ENCODE results near the gene MS4A14. TPM values are rescaled to one million over a fixed set of nuclear protein-coding genes. Genes with fewer than 3 reads are reported as not detected.

MS4A14 gene
- total RNA-seq, 1 experiment from 2014 or later: not detected

- no peak within 1 kb of the TSS for H2AFZ ChIP-seq (ENCODE audit: low read depth, low read length, poor library complexity, severe bottlenecking)
- RAD21 ChIA-PET (ENCODE audit: low non-redundant PET in 1 of 2, low total read pairs in 2 of 2, uncharacterized antibody in 2 of 2, unreplicated experiment in 2 of 2): no interaction called here
Observed at GRCh38 chr11:60455531-60456042, 59.3 kb downstream of the MS4A14 start, which contains the start of gene MS4A1. Gene MS4A1, plus strand, starts transcription at chr11:60455847. Its CDS starts 6,528 bp downstream, at chr11:60462375.

More at GRCh38 chr11:60455531-60456042, 59.3 kb downstream of the MS4A14 start, which contains the start of gene MS4A1:
- no peaks in the 10 kb centered on the region for H3K9me2 ChIP-seq (ENCODE audit: insufficient read depth)
- H3K4me1 ChIP-seq (ENCODE audit: control insufficient read depth in 1 of 2, insufficient read depth in 2 of 2, low read length in 2 of 2): no peaks in the 10 kb centered on the region
- no peak within 1 kb of the TSS for H3K4me2 ChIP-seq (ENCODE audit: low read length)
- H3K9ac ChIP-seq (ENCODE audit: low read length): no peak within 1 kb of the TSS
- no TSS peak for BruUV-seq (replicated peaks)
- H3K79me2 ChIP-seq (ENCODE audit: insufficient read depth, low read length): no peaks in the 10 kb centered on the region
- no peaks in the 10 kb centered on the region for H3K27me3 ChIP-seq (ENCODE audit: insufficient read depth, low read length)
- ChIA-PET POLR2A (no interaction called here), CTCF (no interaction called here)
- ATAC-seq (no peak), DNase-seq (ENCODE audit: low read depth, low spot score) (no peak)
- no peak within 1 kb of the TSS for H3K27ac ChIP-seq (ENCODE audit: low read depth, low read length)
- TF ChIP-seq SP1 (IDR thresholded peaks at IDR 0.05; ENCODE audit: low read depth): no peak
- TF ChIP-seq, protein P1, sequence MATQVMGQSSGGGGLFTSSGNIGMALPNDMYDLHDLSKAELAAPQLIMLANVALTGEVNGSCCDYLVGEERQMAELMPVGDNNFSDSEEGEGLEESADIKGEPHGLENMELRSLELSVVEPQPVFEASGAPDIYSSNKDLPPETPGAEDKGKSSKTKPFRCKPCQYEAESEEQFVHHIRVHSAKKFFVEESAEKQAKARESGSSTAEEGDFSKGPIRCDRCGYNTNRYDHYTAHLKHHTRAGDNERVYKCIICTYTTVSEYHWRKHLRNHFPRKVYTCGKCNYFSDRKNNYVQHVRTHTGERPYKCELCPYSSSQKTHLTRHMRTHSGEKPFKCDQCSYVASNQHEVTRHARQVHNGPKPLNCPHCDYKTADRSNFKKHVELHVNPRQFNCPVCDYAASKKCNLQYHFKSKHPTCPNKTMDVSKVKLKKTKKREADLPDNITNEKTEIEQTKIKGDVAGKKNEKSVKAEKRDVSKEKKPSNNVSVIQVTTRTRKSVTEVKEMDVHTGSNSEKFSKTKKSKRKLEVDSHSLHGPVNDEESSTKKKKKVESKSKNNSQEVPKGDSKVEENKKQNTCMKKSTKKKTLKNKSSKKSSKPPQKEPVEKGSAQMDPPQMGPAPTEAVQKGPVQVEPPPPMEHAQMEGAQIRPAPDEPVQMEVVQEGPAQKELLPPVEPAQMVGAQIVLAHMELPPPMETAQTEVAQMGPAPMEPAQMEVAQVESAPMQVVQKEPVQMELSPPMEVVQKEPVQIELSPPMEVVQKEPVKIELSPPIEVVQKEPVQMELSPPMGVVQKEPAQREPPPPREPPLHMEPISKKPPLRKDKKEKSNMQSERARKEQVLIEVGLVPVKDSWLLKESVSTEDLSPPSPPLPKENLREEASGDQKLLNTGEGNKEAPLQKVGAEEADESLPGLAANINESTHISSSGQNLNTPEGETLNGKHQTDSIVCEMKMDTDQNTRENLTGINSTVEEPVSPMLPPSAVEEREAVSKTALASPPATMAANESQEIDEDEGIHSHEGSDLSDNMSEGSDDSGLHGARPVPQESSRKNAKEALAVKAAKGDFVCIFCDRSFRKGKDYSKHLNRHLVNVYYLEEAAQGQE (IDR thresholded peaks at IDR 0.05; ENCODE audit: low read depth): no peak
- TF ChIP-seq JUND (IDR thresholded peaks at IDR 0.05): no peak
- no peak for TF ChIP-seq CBX3 (IDR thresholded peaks at IDR 0.05; ENCODE audit: low read depth)
- TF ChIP-seq EZH2 (IDR thresholded peaks at IDR 0.05): no peak
- TF ChIP-seq SRF (IDR thresholded peaks at IDR 0.05; ENCODE audit: low read depth): no peak
- no peak for TF ChIP-seq CEBPB (IDR thresholded peaks at IDR 0.05; ENCODE audit: low read depth)
- TF ChIP-seq POLR2A (IDR thresholded peaks at IDR 0.05; ENCODE audit: borderline replicate concordance, extremely low read depth, insufficient read depth, insufficient read length): no peak
- TF ChIP-seq SIN3A (IDR thresholded peaks at IDR 0.05; ENCODE audit: low read depth): no peak
- no peak for TF ChIP-seq ATF3 (IDR thresholded peaks at IDR 0.05)
- TF ChIP-seq POLR2AphosphoS5 (IDR thresholded peaks at IDR 0.05; ENCODE audit: low read depth, low read length): no peak
- TF ChIP-seq RAD21 (IDR thresholded peaks at IDR 0.05; ENCODE audit: low read depth): no peak
- TF ChIP-seq CTCF (IDR thresholded peaks at IDR 0.05 in 2 of 3, conservative IDR thresholded peaks at IDR 0.05 in 1 of 3; ENCODE audit: borderline replicate concordance in 1 of 3, insufficient read depth in 1 of 3, low read depth in 2 of 3, low read length in 2 of 3): no peak
- TF ChIP-seq FOSL1 (IDR thresholded peaks at IDR 0.05; ENCODE audit: low read depth): no peak
- TF ChIP-seq ZFX (IDR thresholded peaks at IDR 0.05): no peak
- no peak for TF ChIP-seq ELF1 (IDR thresholded peaks at IDR 0.05; ENCODE audit: borderline replicate concordance, low read depth)
- TF ChIP-seq ZBTB33 (IDR thresholded peaks at IDR 0.05; ENCODE audit: extremely low read depth, insufficient replicate concordance, low read length): no peak
- TF ChIP-seq TCF7L2 (IDR thresholded peaks at IDR 0.05; ENCODE audit: borderline replicate concordance, extremely low read depth, insufficient read depth, insufficient read length): no peak
- TF ChIP-seq EGR1 (IDR thresholded peaks at IDR 0.05; ENCODE audit: low read depth): no peak
- H4K20me1 ChIP-seq (ENCODE audit: insufficient read depth): no peaks in the 10 kb centered on the region
- intact Hi-C loops (cut with micrococcal nuclease): no loop called here
- no peak within 1 kb of the TSS for H3K4me3 ChIP-seq (replicated peaks in 1 of 2; ENCODE audit: low read depth in 1 of 2, low read length in 2 of 2)
- H3K9me3 ChIP-seq (ENCODE audit: control insufficient read depth in 1 of 2, insufficient read depth in 1 of 2, low read depth in 1 of 2, low read length in 2 of 2): no peaks in the 10 kb centered on the region
- no peaks in the 10 kb centered on the region for H3K36me3 ChIP-seq (ENCODE audit: control insufficient read depth in 1 of 2, insufficient read depth in 2 of 2, low read length in 2 of 2)
